Stimulated activated naive CD8-positive, alpha-beta T cell treated with anti-CD3 and anti-CD28 coated beads, Interleukin-15, amount 100 ng/mL, for 72 hours (primary cell): ENCODE results near the gene APOB.

Experiments
- ATAC-seq: fragments of 150-1000 bp; cut with Tn5 transposase; 2 replicates; pipeline ENCODE4 v1.10.0; 2021; ENCODE audit warnings: mild to moderate bottlenecking, moderate library complexity
- DNase-seq, 2 donors: peaks; one replicate each; pipeline ENCODE4 v3.0.0; 2021 to 2022
- H3K27ac Mint-ChIP-seq, 2 donors: one replicate each; pipeline ENCODE4 v1.8.0; 2022; ENCODE audit warnings: mild to moderate bottlenecking in 2 of 2, mixed read lengths in 2 of 2, moderate library complexity in 2 of 2
- H3K27me3 Mint-ChIP-seq: one replicate; pipeline ENCODE4 v1.8.0; 2022; ENCODE audit warnings: mixed read lengths
- H3K4me1 Mint-ChIP-seq: one replicate; pipeline ENCODE4 v1.8.0; 2022; ENCODE audit warnings: mild to moderate bottlenecking, mixed read lengths
- H3K4me3 Mint-ChIP-seq, 2 donors: one replicate each; pipeline ENCODE4 v1.8.0; 2022; ENCODE audit warnings: mild to moderate bottlenecking in 2 of 2, mixed read lengths in 2 of 2, moderate library complexity in 1 of 2
- H3K9me3 Mint-ChIP-seq, 2 donors: one replicate each; pipeline ENCODE4 v1.8.0; 2022; ENCODE audit warnings: mixed read lengths in 2 of 2

APOB gene

GRCh38 chr2:21043744-21044532 lies at the start of gene APOB:
TSS of gene APOB (minus strand) at chr2:21044073. CDS start at chr2:21043945, 128 bp downstream.
- no peak within 1 kb of the TSS for H3K4me3 Mint-ChIP-seq
- no peak within 1 kb of the TSS for H3K27ac Mint-ChIP-seq
- no peaks in the 10 kb centered on the region for H3K4me1 Mint-ChIP-seq
- DNase-seq (no peak), ATAC-seq (peak; percentile 44)
- H3K27me3 Mint-ChIP-seq, result peaks cover 21% of the 10 kb centered on the region
- no peaks in the 10 kb centered on the region for H3K9me3 Mint-ChIP-seq

- DNase-seq (no peak), ATAC-seq (no peak)
- Mint-ChIP-seq H3K27ac (no peak overlapping the region), H3K4me3 (no peak overlapping the region), H3K27me3 (no peaks in the 10 kb centered on the region), H3K9me3 (no peaks in the 10 kb centered on the region), H3K4me1 (no peaks in the 10 kb centered on the region)
Observed at GRCh38 chr2:21092308-21092869, 48.5 kb upstream of the APOB start.

GRCh38 chr2:21084401-21084800 lies 40.5 kb upstream of the APOB start:
- DNase-seq, result no peak
- H3K27me3 Mint-ChIP-seq, result no peaks in the 10 kb centered on the region
- H3K4me1 Mint-ChIP-seq, result no peaks in the 10 kb centered on the region
- no peak overlapping the region for H3K4me3 Mint-ChIP-seq
- H3K27ac Mint-ChIP-seq, result no peak overlapping the region
- H3K9me3 Mint-ChIP-seq, result peaks cover 0 to 7% of the 10 kb centered on the region in 2 donors
- ATAC-seq, result no peak

GRCh38 chr2:21083482-21083881 lies 39.6 kb upstream of the APOB start:
- Mint-ChIP-seq H3K4me1 (no peaks in the 10 kb centered on the region), H3K4me3 (no peak overlapping the region)

GRCh38 chr2:21078296-21078695 lies 34.4 kb upstream of the APOB start:
- H3K27ac Mint-ChIP-seq, result peak overlapping the region in 1 of 2 donors; percentile 37
- H3K4me1 Mint-ChIP-seq, result no peaks in the 10 kb centered on the region
- H3K4me3 Mint-ChIP-seq, result no peak overlapping the region
- no peak for ATAC-seq
- no peak for DNase-seq
- H3K27me3 Mint-ChIP-seq, result no peaks in the 10 kb centered on the region
- peaks cover 0 to 7% of the 10 kb centered on the region in 2 donors for H3K9me3 Mint-ChIP-seq

More at GRCh38 chr2:21083482-21083881, 39.6 kb upstream of the APOB start:
- Mint-ChIP-seq H3K27ac (no peak overlapping the region), H3K9me3 (peaks cover 0 to 7% of the 10 kb centered on the region in 2 donors), H3K27me3 (no peaks in the 10 kb centered on the region)
- DNase-seq (no peak), ATAC-seq (no peak)

- DNase-seq (no peak), ATAC-seq (no peak)
- H3K27ac Mint-ChIP-seq, result no peak overlapping the region
- H3K27me3 Mint-ChIP-seq, result peaks cover 7% of the 10 kb centered on the region
- no peaks in the 10 kb centered on the region for H3K4me1 Mint-ChIP-seq
- no peaks in the 10 kb centered on the region for H3K9me3 Mint-ChIP-seq
- H3K4me3 Mint-ChIP-seq, result no peak overlapping the region
Observed at GRCh38 chr2:21072477-21073242, 28.8 kb upstream of the APOB start.

GRCh38 chr2:21070341-21071257 lies 26.7 kb upstream of the APOB start:
- DNase-seq (no peak), ATAC-seq (no peak)
- H3K4me1 Mint-ChIP-seq, result no peaks in the 10 kb centered on the region
- H3K27ac Mint-ChIP-seq, result no peak overlapping the region
- peaks cover 7% of the 10 kb centered on the region for H3K27me3 Mint-ChIP-seq
- H3K9me3 Mint-ChIP-seq, result no peaks in the 10 kb centered on the region
- H3K4me3 Mint-ChIP-seq, result no peak overlapping the region

- Mint-ChIP-seq H3K9me3 (no peaks in the 10 kb centered on the region), H3K4me3 (no peak overlapping the region), H3K27me3 (peaks cover 7% of the 10 kb centered on the region), H3K27ac (no peak overlapping the region), H3K4me1 (no peaks in the 10 kb centered on the region)
- no peak for DNase-seq
- no peak for ATAC-seq
Observed at GRCh38 chr2:21069746-21070340, 26.0 kb upstream of the APOB start.

- H3K9me3 Mint-ChIP-seq, result no peaks in the 10 kb centered on the region
- H3K4me1 Mint-ChIP-seq, result no peaks in the 10 kb centered on the region
- H3K4me3 Mint-ChIP-seq, result no peak overlapping the region
- DNase-seq, result no peak
- peaks cover 7% of the 10 kb centered on the region for H3K27me3 Mint-ChIP-seq
- no peak overlapping the region for H3K27ac Mint-ChIP-seq
- no peak for ATAC-seq
Observed at GRCh38 chr2:21067859-21068537, 24.1 kb upstream of the APOB start.

- Mint-ChIP-seq H3K4me1 (no peaks in the 10 kb centered on the region), H3K27me3 (peaks cover 7% of the 10 kb centered on the region), H3K27ac (no peak overlapping the region), H3K4me3 (no peak overlapping the region), H3K9me3 (no peaks in the 10 kb centered on the region)
- no peak for DNase-seq
- ATAC-seq, result no peak
Observed at GRCh38 chr2:21067125-21067524, 23.3 kb upstream of the APOB start.

- no peaks in the 10 kb centered on the region for H3K9me3 Mint-ChIP-seq
- no peaks in the 10 kb centered on the region for H3K27me3 Mint-ChIP-seq
- DNase-seq (no peak), ATAC-seq (no peak)
- no peaks in the 10 kb centered on the region for H3K4me1 Mint-ChIP-seq
- H3K4me3 Mint-ChIP-seq, result no peak overlapping the region
- H3K27ac Mint-ChIP-seq, result no peak overlapping the region
Observed at GRCh38 chr2:21059885-21060610, 16.2 kb upstream of the APOB start.

GRCh38 chr2:21057097-21057496 lies 13.2 kb upstream of the APOB start:
- H3K27me3 Mint-ChIP-seq, result peaks cover 9% of the 10 kb centered on the region
- H3K9me3 Mint-ChIP-seq, result no peaks in the 10 kb centered on the region
- H3K4me1 Mint-ChIP-seq, result no peaks in the 10 kb centered on the region
- no peak overlapping the region for H3K4me3 Mint-ChIP-seq
- H3K27ac Mint-ChIP-seq, result no peak overlapping the region
- ATAC-seq, result no peak
- no peak for DNase-seq

- ATAC-seq (no peak), DNase-seq (no peak)
- peak overlapping the region in 1 of 2 donors; percentile 8 for H3K27ac Mint-ChIP-seq
- H3K27me3 Mint-ChIP-seq, result peaks cover 9% of the 10 kb centered on the region
- no peaks in the 10 kb centered on the region for H3K4me1 Mint-ChIP-seq
- no peaks in the 10 kb centered on the region for H3K9me3 Mint-ChIP-seq
- no peak overlapping the region for H3K4me3 Mint-ChIP-seq
Observed at GRCh38 chr2:21055879-21056790, 12.3 kb upstream of the APOB start.
